Vagina (tissue), 2 donors: ENCODE measurements around the gene PCED1A. TPM values are rescaled to one million over a fixed set of nuclear protein-coding genes. Genes with fewer than 3 reads are reported as not detected.
A peak's percentile ranks its signal among the peaks of the same experiment; 100 is the strongest.

ENCODE experiments used
- DNase-seq, 2 donors: peaks; one replicate each; pipeline ENCODE4 v3.0.0-alpha.2; 2017; ENCODE audit errors: extremely low spot score in 2 of 2
- H3K27ac ChIP-seq: fragments of 200-600 bp; sonication (generic); one replicate; pipeline ENCODE4 v1.5.1; 2019
- H3K27me3 ChIP-seq: fragments of 200-600 bp; sonication (generic); one replicate; pipeline ENCODE4 v1.5.1; 2019
- H3K36me3 ChIP-seq, 2 donors: fragments of 200-600 bp; sonication (generic); one replicate each; pipeline ENCODE4 v1.5.1; 2017 to 2019
- H3K4me1 ChIP-seq: fragments of 200-600 bp; sonication (generic); one replicate; pipeline ENCODE4 v1.5.1; 2019
- H3K4me3 ChIP-seq, 2 donors: fragments of 200-600 bp; sonication (generic); 1 replicate in 1 of 2; 2 replicates in 1 of 2; pipeline ENCODE4 v1.5.1; 2016 to 2019
- H3K9me3 ChIP-seq: fragments of 200-600 bp; sonication (generic); one replicate; pipeline ENCODE4 v1.5.1; 2019
- CTCF ChIP-seq, 3 experiments: fragments of 450-650 bp in 2 of 3; fragments of 200-600 bp in 1 of 3; sonication (generic) in 1 of 3; IDR thresholded peaks; one replicate each; pipeline ENCODE4 v1.5.1; 2017 to 2019; ENCODE audit warnings: antibody characterized with exemption in 3 of 3, mild to moderate bottlenecking in 2 of 3, moderate library complexity in 2 of 3
- POLR2A ChIP-seq, 2 donors: fragments of 450-650 bp; IDR thresholded peaks; one replicate each; pipeline ENCODE4 v1.6.1; 2017; ENCODE audit warnings: antibody characterized with exemption in 2 of 2, mild to moderate bottlenecking in 2 of 2, moderate library complexity in 2 of 2
- POLR2AphosphoS5 ChIP-seq, 2 donors: sonication (generic); formaldehyde crosslinking; IDR thresholded peaks; one replicate each; pipeline ENCODE4 v1.9.0; 2017; ENCODE audit warnings: antibody characterized with exemption in 2 of 2, mild to moderate bottlenecking in 2 of 2, low read depth in 1 of 2; ENCODE audit not compliant: insufficient read depth in 1 of 2
- intact Hi-C: fragments of 100-400 bp; cut with DNase I; formaldehyde crosslinking; loops from one replicate; pipeline ENCODE4 v1.15.1; 2023
- total RNA-seq: library from RNA; depleted of rRNA; stranded (reverse); fragments of >200 nt; gene quantifications from one replicate; pipeline ENCODE4 v1.2.3, GENCODE V29; 2016

Gene PCED1A
- total RNA-seq, 1 donor from 2014 or later: 22.1 TPM

GRCh38 chr20:2874456-2874855 is 34.0 kb upstream of the PCED1A start:
- H3K4me3 ChIP-seq: peak overlapping the region; percentile 86 to 87
- DNase-seq: no peak
- intact Hi-C loops: no loop called here
- no peak for TF ChIP-seq POLR2AphosphoS5 (IDR thresholded peaks at IDR 0.05; ENCODE audit: insufficient read depth in 1 of 2, low read depth in 1 of 2)
- no peaks in the 10 kb centered on the region for H3K9me3 ChIP-seq
- no peaks in the 10 kb centered on the region for H3K27me3 ChIP-seq
- H3K4me1 ChIP-seq: peaks cover 80% of the 10 kb centered on the region
- H3K27ac ChIP-seq: peak overlapping the region; percentile 83
- H3K36me3 ChIP-seq: no peaks in the 10 kb centered on the region

GRCh38 chr20:2873747-2874041 is 33.2 kb upstream of the PCED1A start:
- peak overlapping the region; percentile 83 for H3K27ac ChIP-seq
- TF ChIP-seq POLR2A (IDR thresholded peaks at IDR 0.05) (no peak), CTCF (IDR thresholded peaks at IDR 0.05) (no peak), POLR2AphosphoS5 (IDR thresholded peaks at IDR 0.05; ENCODE audit: insufficient read depth in 1 of 2, low read depth in 1 of 2) (no peak)
- peak overlapping the region; percentile 86 to 87 for H3K4me3 ChIP-seq
- H3K9me3 ChIP-seq: no peaks in the 10 kb centered on the region
- no peaks in the 10 kb centered on the region for H3K36me3 ChIP-seq
- no peak for DNase-seq
- H3K4me1 ChIP-seq: peaks cover 73% of the 10 kb centered on the region
- H3K27me3 ChIP-seq: no peaks in the 10 kb centered on the region
- intact Hi-C loops: no loop called here

GRCh38 chr20:2873010-2873746 is 32.7 kb upstream of the PCED1A start, which contains the start of gene PTPRA:
PTPRA (plus strand) TSS chr20:2873481; CDS start chr20:2964278, 90,797 bp downstream.
- H3K4me1 ChIP-seq: peaks cover 70% of the 10 kb centered on the region
- intact Hi-C loops: no loop called here
- TF ChIP-seq POLR2AphosphoS5 (IDR thresholded peaks at IDR 0.05; ENCODE audit: insufficient read depth in 1 of 2, low read depth in 1 of 2) (peak in 1 of 2 donors; percentile 93), POLR2A (IDR thresholded peaks at IDR 0.05) (peak in 1 of 2 donors; percentile 87), CTCF (IDR thresholded peaks at IDR 0.05) (no peak)
- H3K36me3 ChIP-seq: no peaks in the 10 kb centered on the region
- no peaks in the 10 kb centered on the region for H3K27me3 ChIP-seq
- H3K27ac ChIP-seq: peak within 1 kb of the TSS; percentile 83
- no peaks in the 10 kb centered on the region for H3K9me3 ChIP-seq
- peak within 1 kb of the TSS; percentile 86 to 87 for H3K4me3 ChIP-seq
- DNase-seq: peak in 1 of 2 donors; percentile 93

GRCh38 chr20:2872459-2873009 is 32.1 kb upstream of the PCED1A start:
- DNase-seq: no peak
- intact Hi-C loops: no loop called here
- Histone ChIP-seq H3K9me3 (no peaks in the 10 kb centered on the region), H3K36me3 (no peaks in the 10 kb centered on the region), H3K27me3 (no peaks in the 10 kb centered on the region), H3K4me1 (peaks cover 70% of the 10 kb centered on the region), H3K4me3 (peak overlapping the region; percentile 86 to 87), H3K27ac (peak overlapping the region; percentile 83)
- no peak for TF ChIP-seq CTCF (IDR thresholded peaks at IDR 0.05)
- TF ChIP-seq POLR2AphosphoS5 (IDR thresholded peaks at IDR 0.05; ENCODE audit: insufficient read depth in 1 of 2, low read depth in 1 of 2): no peak
- no peak for TF ChIP-seq POLR2A (IDR thresholded peaks at IDR 0.05)

GRCh38 chr20:2871661-2872458 is 31.4 kb upstream of the PCED1A start:
- no peak for TF ChIP-seq POLR2A (IDR thresholded peaks at IDR 0.05)
- no peak for TF ChIP-seq POLR2AphosphoS5 (IDR thresholded peaks at IDR 0.05; ENCODE audit: insufficient read depth in 1 of 2, low read depth in 1 of 2)
- TF ChIP-seq CTCF (IDR thresholded peaks at IDR 0.05): no peak
- Histone ChIP-seq H3K4me3 (peak overlapping the region; percentile 86 to 87), H3K4me1 (peaks cover 63% of the 10 kb centered on the region), H3K27me3 (no peaks in the 10 kb centered on the region), H3K27ac (peak overlapping the region; percentile 83), H3K36me3 (no peaks in the 10 kb centered on the region), H3K9me3 (no peaks in the 10 kb centered on the region)
- intact Hi-C loops: no loop called here
- DNase-seq: no peak
